Stimulated activated CD8-positive, alpha-beta memory T cell treated with anti-CD3 and anti-CD28 coated beads, Interleukin-4, amount 100 ng/mL, for 48 hours (primary cell): ENCODE results near the gene MAN1A1.

ENCODE experiments used
- DNase-seq: peaks from one replicate; pipeline ENCODE4 v3.0.0-alpha.2; 2020

MAN1A1 gene

GRCh38 chr6:119264854-119265397, 84.6 kb downstream of the MAN1A1 start:
- DNase-seq, result no peak

- no peak for DNase-seq
Measured at GRCh38 chr6:119262612-119263011, 86.9 kb downstream of the MAN1A1 start.

GRCh38 chr6:119261944-119262284, 87.6 kb downstream of the MAN1A1 start:
- DNase-seq, result no peak

- DNase-seq, result no peak
Measured at GRCh38 chr6:119259027-119259426, 90.5 kb downstream of the MAN1A1 start.

- DNase-seq, result no peak
Measured at GRCh38 chr6:119257726-119258125, 91.8 kb downstream of the MAN1A1 start.

GRCh38 chr6:119256978-119257462, 92.5 kb downstream of the MAN1A1 start:
- DNase-seq, result no peak

GRCh38 chr6:119256392-119256791, 93.2 kb downstream of the MAN1A1 start:
- no peak for DNase-seq

- DNase-seq, result no peak
Measured at GRCh38 chr6:119255492-119255891, 94.1 kb downstream of the MAN1A1 start.

- no peak for DNase-seq
Measured at GRCh38 chr6:119250036-119250435, 99.5 kb downstream of the MAN1A1 start.

GRCh38 chr6:119249319-119249718, 100.2 kb downstream of the MAN1A1 start:
- no peak for DNase-seq

- DNase-seq, result no peak
Measured at GRCh38 chr6:119247504-119247903, 102.1 kb downstream of the MAN1A1 start.

GRCh38 chr6:119243657-119244056, 105.9 kb downstream of the MAN1A1 start:
- no peak for DNase-seq

- DNase-seq, result no peak
Measured at GRCh38 chr6:119243037-119243436, 106.5 kb downstream of the MAN1A1 start.

- no peak for DNase-seq
Measured at GRCh38 chr6:119241540-119242309, 107.8 kb downstream of the MAN1A1 start.

- no peak for DNase-seq
Measured at GRCh38 chr6:119241111-119241465, 108.5 kb downstream of the MAN1A1 start.

- no peak for DNase-seq
Measured at GRCh38 chr6:119240257-119241110, 109.1 kb downstream of the MAN1A1 start.

- DNase-seq, result no peak
Measured at GRCh38 chr6:119237177-119237715, 112.3 kb downstream of the MAN1A1 start.

- no peak for DNase-seq
Measured at GRCh38 chr6:119234941-119235340, 114.6 kb downstream of the MAN1A1 start.

- DNase-seq, result no peak
Measured at GRCh38 chr6:119234457-119234856, 115.1 kb downstream of the MAN1A1 start.

GRCh38 chr6:119233312-119233984, 116.1 kb downstream of the MAN1A1 start:
- no peak for DNase-seq

- DNase-seq, result no peak
Measured at GRCh38 chr6:119231394-119231793, 118.2 kb downstream of the MAN1A1 start.

GRCh38 chr6:119230160-119230559, 119.4 kb downstream of the MAN1A1 start:
- DNase-seq, result no peak

- DNase-seq, result no peak
Measured at GRCh38 chr6:119227377-119227776, 122.2 kb downstream of the MAN1A1 start.
